ENCODE data around the gene TMEM132D. TPM values are rescaled to one million over a fixed set of nuclear protein-coding genes. Genes with fewer than 3 reads are reported as not detected.

Gene TMEM132D
- total RNA-seq, 1 donor from 2014 or later = not detected

DNA sequence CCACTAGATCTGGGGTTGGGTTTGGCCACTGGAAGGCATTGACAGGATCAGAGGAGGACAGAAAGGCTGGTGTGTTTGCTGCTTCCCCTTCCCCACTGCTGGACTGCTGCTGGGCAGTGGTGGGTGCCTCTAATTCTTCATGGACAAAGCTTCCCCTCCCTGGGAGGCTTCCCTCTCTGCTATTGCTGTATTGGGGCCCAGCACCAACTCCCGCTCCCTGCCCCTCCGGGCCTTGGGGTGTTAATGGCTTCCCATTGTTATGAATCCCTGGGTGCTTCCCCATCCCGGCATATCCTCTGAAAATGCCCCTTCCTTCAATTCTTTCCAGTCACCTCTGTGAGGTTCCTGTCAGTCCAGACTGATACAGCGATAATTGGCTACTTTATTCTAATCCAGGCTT, 740.4 kb downstream of the TMEM132D start:
- DNase-seq (ENCODE audit: low read depth) (no peak), FAIRE-seq (no peak)
- Histone ChIP-seq H3K27ac (ENCODE audit: low read depth, low read length) (no peak overlapping the region), H3K4me2 (ENCODE audit: low read length) (no peak overlapping the region), H3K4me3 (ENCODE audit: insufficient read depth, low read depth, low read length) (no peak overlapping the region), H3K27me3 (ENCODE audit: insufficient read depth, low read length) (no peaks in the 10 kb centered on the region), H3K79me2 (ENCODE audit: insufficient read depth, low read length) (no peaks in the 10 kb centered on the region), H3K4me1 (ENCODE audit: insufficient read depth, low read length) (no peaks in the 10 kb centered on the region), H2AFZ (ENCODE audit: low read depth, low read length) (no peak overlapping the region), H3K36me3 (ENCODE audit: insufficient read depth, low read length) (no peaks in the 10 kb centered on the region), H3K9me3 (ENCODE audit: insufficient read depth, low read depth, low read length) (peaks cover 3% of the 10 kb centered on the region), H3K9ac (ENCODE audit: low read length) (no peak overlapping the region), H4K20me1 (ENCODE audit: insufficient read depth, low read length) (no peaks in the 10 kb centered on the region)
- TF ChIP-seq, protein P1, sequence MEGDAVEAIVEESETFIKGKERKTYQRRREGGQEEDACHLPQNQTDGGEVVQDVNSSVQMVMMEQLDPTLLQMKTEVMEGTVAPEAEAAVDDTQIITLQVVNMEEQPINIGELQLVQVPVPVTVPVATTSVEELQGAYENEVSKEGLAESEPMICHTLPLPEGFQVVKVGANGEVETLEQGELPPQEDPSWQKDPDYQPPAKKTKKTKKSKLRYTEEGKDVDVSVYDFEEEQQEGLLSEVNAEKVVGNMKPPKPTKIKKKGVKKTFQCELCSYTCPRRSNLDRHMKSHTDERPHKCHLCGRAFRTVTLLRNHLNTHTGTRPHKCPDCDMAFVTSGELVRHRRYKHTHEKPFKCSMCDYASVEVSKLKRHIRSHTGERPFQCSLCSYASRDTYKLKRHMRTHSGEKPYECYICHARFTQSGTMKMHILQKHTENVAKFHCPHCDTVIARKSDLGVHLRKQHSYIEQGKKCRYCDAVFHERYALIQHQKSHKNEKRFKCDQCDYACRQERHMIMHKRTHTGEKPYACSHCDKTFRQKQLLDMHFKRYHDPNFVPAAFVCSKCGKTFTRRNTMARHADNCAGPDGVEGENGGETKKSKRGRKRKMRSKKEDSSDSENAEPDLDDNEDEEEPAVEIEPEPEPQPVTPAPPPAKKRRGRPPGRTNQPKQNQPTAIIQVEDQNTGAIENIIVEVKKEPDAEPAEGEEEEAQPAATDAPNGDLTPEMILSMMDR (IDR thresholded peaks at IDR 0.05; ENCODE audit: insufficient read depth, low read depth, low read length) = no peak
- no peak for TF ChIP-seq EZH2 (IDR thresholded peaks at IDR 0.05; ENCODE audit: insufficient read depth, low read length)
- Mint-ChIP-seq H3K27me3 (ENCODE audit: low read depth, unreplicated experiment) (no peaks in the 10 kb centered on the region), H3K36me3 (ENCODE audit: low read depth, unreplicated experiment) (no peaks in the 10 kb centered on the region), H3K27ac (ENCODE audit: unreplicated experiment) (no peak overlapping the region), H3K4me3 (ENCODE audit: unreplicated experiment) (no peak overlapping the region), H3K9me3 (ENCODE audit: unreplicated experiment) (peaks cover 7% of the 10 kb centered on the region), H3K4me1 (ENCODE audit: low read depth, unreplicated experiment) (no peaks in the 10 kb centered on the region)

DNA sequence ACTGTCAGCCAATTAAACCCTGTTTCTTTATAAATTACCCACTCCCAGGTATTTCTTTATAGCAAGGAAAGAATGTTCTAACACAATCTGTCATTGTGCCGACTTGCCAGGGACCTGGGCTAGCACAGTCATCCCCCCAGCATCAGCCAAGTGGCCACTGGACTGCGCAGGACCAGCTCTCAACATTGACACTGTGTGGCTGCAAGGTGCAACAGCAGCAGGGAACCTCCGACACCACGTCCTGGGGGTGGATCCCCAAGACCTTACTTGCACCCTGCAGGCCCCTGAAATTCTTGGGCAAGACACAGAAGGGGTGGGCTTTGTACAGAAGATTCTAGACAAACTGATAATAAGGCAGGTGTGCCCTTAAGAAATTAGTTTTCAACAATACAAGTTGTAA, 741.0 kb downstream of the TMEM132D start:
- no peak overlapping the region for H3K27ac ChIP-seq (ENCODE audit: low read depth, low read length)
- H3K9me3 Mint-ChIP-seq (ENCODE audit: unreplicated experiment) = peaks cover 9% of the 10 kb centered on the region

DNA sequence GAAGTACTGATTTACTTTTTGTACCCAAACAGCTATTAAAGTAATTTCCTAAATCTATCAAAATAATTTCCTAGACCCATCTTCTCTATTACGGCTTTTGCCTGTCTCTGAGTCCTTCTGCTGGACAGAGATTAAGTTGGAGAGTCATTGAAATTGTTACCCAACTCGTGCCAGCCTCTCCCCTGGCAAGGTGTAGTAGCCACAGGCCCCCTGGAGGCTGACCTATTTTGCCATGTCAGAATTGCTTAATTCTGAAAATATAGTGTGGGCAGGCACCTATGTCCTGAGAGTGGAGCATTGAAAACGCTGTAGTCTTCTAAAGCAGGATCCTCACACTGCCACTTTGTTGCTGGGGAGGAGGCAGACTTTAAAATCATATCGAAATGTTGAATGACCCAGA, 742.3 kb downstream of the TMEM132D start:
- FAIRE-seq (no peak), DNase-seq (ENCODE audit: low read depth) (no peak)
- Mint-ChIP-seq H3K4me1 (ENCODE audit: low read depth, unreplicated experiment) (no peaks in the 10 kb centered on the region), H3K36me3 (ENCODE audit: low read depth, unreplicated experiment) (no peaks in the 10 kb centered on the region), H3K27ac (ENCODE audit: unreplicated experiment) (no peak overlapping the region), H3K9me3 (ENCODE audit: unreplicated experiment) (peaks cover 9% of the 10 kb centered on the region), H3K4me3 (ENCODE audit: unreplicated experiment) (no peak overlapping the region), H3K27me3 (ENCODE audit: low read depth, unreplicated experiment) (no peaks in the 10 kb centered on the region)
- Histone ChIP-seq H3K27ac (ENCODE audit: low read depth, low read length) (no peak overlapping the region), H3K9me3 (ENCODE audit: insufficient read depth, low read depth, low read length) (peaks cover 3% of the 10 kb centered on the region), H3K4me1 (ENCODE audit: insufficient read depth, low read length) (no peaks in the 10 kb centered on the region), H3K79me2 (ENCODE audit: insufficient read depth, low read length) (no peaks in the 10 kb centered on the region), H3K36me3 (ENCODE audit: insufficient read depth, low read length) (no peaks in the 10 kb centered on the region), H3K4me3 (ENCODE audit: insufficient read depth, low read depth, low read length) (no peak overlapping the region), H4K20me1 (ENCODE audit: insufficient read depth, low read length) (no peaks in the 10 kb centered on the region), H3K9ac (ENCODE audit: low read length) (no peak overlapping the region), H2AFZ (ENCODE audit: low read depth, low read length) (no peak overlapping the region), H3K27me3 (ENCODE audit: insufficient read depth, low read length) (no peaks in the 10 kb centered on the region), H3K4me2 (ENCODE audit: low read length) (no peak overlapping the region)
- no peak for TF ChIP-seq EZH2 (IDR thresholded peaks at IDR 0.05; ENCODE audit: insufficient read depth, low read length)
- TF ChIP-seq, protein P1 (IDR thresholded peaks at IDR 0.05; ENCODE audit: insufficient read depth, low read depth, low read length) = no peak

More for the DNA sequence above, 741.0 kb downstream of the TMEM132D start:
- H3K27me3 Mint-ChIP-seq (ENCODE audit: low read depth, unreplicated experiment) = no peaks in the 10 kb centered on the region
- H2AFZ ChIP-seq (ENCODE audit: low read depth, low read length) = no peak overlapping the region
- no peaks in the 10 kb centered on the region for H4K20me1 ChIP-seq (ENCODE audit: insufficient read depth, low read length)
- no peak overlapping the region for H3K4me3 Mint-ChIP-seq (ENCODE audit: unreplicated experiment)
- no peaks in the 10 kb centered on the region for H3K27me3 ChIP-seq (ENCODE audit: insufficient read depth, low read length)
- DNase-seq (ENCODE audit: low read depth) (no peak), FAIRE-seq (no peak)
- no peaks in the 10 kb centered on the region for H3K4me1 Mint-ChIP-seq (ENCODE audit: low read depth, unreplicated experiment)
- H3K4me1 ChIP-seq (ENCODE audit: insufficient read depth, low read length) = no peaks in the 10 kb centered on the region
- no peaks in the 10 kb centered on the region for H3K36me3 ChIP-seq (ENCODE audit: insufficient read depth, low read length)
- H3K36me3 Mint-ChIP-seq (ENCODE audit: low read depth, unreplicated experiment) = no peaks in the 10 kb centered on the region
- H3K79me2 ChIP-seq (ENCODE audit: insufficient read depth, low read length) = no peaks in the 10 kb centered on the region
- TF ChIP-seq, protein P1 (IDR thresholded peaks at IDR 0.05; ENCODE audit: insufficient read depth, low read depth, low read length) = no peak
- TF ChIP-seq EZH2 (IDR thresholded peaks at IDR 0.05; ENCODE audit: insufficient read depth, low read length) = no peak
- H3K9me3 ChIP-seq (ENCODE audit: insufficient read depth, low read depth, low read length) = peaks cover 3% of the 10 kb centered on the region
- H3K4me3 ChIP-seq (ENCODE audit: insufficient read depth, low read depth, low read length) = no peak overlapping the region
- H3K4me2 ChIP-seq (ENCODE audit: low read length) = no peak overlapping the region
- no peak overlapping the region for H3K27ac Mint-ChIP-seq (ENCODE audit: unreplicated experiment)
- no peak overlapping the region for H3K9ac ChIP-seq (ENCODE audit: low read length)

Data from astrocyte (in vitro differentiated cells and primary cell).